GM18858 (cell line): ENCODE data around the gene MTRF1L.
"Not testable (repeated sequence)": the region's sequence is repeated elsewhere in the genome, so short reads cannot be mapped to it uniquely, and the experiment has no call there.

Experiments
- ATAC-seq: cut with Tn5 transposase; IDR thresholded peaks from one replicate; pipeline ENCODE4 v1.9.1; 2021; ENCODE audit not compliant: unreplicated experiment

Gene MTRF1L

GRCh38 chr6:153012856-153013255, 10.3 kb upstream of the MTRF1L start:
- no peak for ATAC-seq

- ATAC-seq: no peak
Measured at GRCh38 chr6:153003366-153003690, 819 bp upstream of the MTRF1L start.

DNA sequence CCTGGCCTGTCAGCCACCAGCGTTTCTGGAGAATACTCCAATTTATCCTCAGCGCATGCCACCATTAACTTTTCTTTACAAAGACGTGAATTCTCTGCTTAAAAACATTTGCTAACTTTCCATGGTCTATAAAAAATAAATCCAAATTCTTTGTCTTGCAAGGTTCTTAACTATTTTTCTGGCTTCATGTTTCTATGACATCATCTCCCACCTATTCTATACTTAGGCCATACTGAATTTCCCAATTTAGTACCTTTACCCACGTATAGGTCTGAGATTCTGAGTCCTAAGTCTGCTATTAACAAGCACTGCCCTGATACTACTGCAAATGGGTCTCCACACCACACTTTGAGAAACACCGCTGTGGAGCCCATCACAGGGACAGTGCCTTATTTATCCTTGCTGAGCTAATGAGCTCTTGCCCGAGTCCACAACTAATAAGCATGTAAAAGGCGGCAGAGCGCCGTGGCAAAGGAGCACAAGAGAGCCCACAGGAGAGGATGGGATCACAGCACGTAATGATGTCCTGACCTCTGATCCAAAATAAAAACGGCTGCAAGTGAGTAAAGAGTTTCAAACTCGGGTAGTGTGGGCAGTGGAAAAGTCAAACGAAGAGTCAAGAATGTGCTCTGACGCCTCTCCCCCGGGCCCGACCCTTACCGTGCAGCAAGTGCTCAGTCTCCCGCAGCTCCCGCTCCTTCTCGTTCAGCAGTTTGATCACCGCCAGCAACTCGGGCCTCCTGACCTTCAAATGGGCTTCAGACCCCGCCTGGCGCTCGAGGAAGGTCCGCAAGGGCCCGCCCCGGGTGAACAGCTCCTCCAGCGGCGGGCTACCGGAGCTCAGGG, 519 bp downstream of the MTRF1L start:
- no peak for ATAC-seq

DNA sequence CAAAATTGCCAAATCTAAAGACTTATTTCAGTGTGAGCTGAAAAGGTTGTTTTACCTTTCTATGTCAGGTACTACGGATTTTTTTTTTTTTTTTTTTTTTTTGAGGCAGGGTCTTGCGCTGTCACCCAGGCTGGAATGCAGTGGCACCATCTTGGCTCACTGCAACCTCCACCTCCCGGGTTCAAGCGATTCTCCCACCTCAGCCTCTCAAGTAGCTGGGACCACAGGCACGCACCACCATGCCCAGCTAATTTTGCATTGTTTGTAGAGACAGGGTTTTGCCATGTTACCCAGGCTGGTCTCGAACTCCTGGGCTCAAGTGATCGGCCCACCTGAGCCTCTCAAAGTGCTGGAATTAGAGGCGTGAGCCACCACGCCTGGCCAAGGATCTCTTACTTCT, 1.7 kb downstream of the MTRF1L start:
- not testable (repeated sequence) for ATAC-seq

DNA sequence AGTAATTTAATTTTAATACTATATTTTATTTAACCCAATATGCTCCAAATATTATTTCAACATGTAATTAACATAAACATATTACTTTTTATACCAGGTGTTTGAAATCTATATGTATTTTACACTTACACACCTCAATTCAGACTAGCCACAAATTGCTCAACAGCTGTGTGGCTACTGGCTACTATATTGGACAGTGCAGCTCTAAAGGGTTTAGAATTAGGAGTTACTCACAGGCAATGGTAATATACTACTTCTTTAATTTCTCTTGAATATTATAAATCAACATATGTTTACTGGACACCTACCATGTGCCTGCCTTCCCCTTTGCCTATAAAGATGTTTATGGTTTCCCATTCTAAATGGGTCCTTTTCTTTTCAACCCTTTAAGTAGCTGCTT, 2.3 kb downstream of the MTRF1L start:
- ATAC-seq: no peak

GRCh38 chr6:152999538-152999937, 3.0 kb downstream of the MTRF1L start:
- ATAC-seq: not testable (repeated sequence)

DNA sequence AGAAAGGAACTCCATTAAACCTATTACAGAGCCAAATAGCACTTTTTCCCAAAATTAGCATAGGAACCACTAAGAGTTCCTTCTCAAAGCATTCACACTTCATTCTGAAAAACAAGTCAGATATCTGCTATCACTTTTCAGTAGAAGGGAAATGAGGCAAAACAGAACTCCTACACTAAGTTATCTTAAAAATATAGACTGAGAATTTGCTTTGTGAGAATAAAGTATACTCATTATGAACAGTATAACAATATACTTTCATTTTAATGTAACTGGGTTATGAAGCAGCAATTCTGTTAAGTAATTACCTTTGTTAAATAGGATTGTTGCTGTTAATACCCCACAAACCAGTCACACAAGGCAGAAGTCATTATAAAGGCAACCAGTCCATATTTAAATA, 8.7 kb downstream of the MTRF1L start:
- ATAC-seq: no peak

DNA sequence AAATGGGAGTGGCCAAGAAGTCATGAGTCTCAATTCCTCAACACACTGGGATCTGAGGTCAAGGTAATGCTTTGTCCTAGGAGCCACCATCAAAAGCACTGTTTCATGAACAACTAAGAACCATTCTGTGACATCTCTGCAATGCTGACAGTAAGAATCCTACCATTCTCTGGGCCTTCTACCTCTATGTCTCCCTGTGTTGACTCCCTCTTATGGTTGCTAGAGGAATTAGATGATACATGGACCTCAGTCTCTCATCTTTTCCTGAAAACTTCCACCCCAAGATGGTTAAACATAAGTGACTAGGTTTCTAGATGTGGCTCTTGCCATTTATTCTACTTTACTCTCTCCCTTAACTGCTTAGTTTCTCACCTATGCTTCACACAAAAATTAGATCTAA, 9.1 kb downstream of the MTRF1L start:
- ATAC-seq: no peak

GRCh38 chr6:152986978-152987377, 15.5 kb downstream of the MTRF1L start:
- ATAC-seq: no peak

- not testable (repeated sequence) for ATAC-seq
Measured at GRCh38 chr6:152985300-152985699, 17.2 kb downstream of the MTRF1L start.

- ATAC-seq: peak; percentile 31
Measured at GRCh38 chr6:152984513-152984872, 18.0 kb downstream of the MTRF1L start.

DNA sequence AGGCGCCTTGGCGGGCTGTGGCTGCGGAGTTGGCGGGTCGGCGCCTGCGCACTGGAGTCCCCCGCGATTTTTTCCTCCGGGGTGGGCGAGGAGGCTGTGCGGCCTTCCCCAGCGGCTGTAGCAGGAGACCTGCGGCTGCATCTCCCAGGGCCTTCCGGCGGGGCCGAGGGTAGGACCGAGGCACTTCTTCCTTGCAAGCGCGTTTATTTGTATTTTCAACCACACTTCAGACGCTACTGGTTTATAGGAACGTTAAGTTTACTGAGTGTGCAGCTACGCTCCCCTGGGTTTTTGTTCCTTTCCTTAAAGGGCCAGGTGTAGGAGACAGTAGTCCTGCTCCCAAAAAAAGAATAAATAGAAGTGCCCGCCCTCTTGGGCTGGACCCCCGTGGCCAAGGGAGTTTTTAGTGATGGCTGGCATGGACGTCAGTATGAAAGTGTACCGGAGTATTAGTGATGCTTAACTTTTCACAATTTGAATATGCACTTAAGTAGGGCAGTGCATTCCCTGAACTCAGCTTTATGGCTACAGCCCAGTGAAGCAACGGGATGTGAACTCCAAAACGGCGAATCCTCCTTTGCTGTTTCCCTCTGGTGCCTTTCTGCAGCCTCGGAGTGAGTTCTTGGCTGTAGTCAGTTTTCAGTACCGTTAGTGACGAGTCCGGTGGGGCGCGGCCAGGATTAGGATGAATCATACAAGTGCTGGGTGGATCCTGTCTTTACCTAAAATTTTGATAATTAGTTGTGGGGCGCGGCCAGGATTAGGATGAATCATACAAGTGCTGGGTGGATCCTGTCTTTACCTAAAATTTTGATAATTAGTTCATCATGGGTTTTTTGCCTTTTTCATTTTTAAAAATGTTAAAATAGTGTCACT, 18.6 kb downstream of the MTRF1L start:
- peak; percentile 10 for ATAC-seq

DNA sequence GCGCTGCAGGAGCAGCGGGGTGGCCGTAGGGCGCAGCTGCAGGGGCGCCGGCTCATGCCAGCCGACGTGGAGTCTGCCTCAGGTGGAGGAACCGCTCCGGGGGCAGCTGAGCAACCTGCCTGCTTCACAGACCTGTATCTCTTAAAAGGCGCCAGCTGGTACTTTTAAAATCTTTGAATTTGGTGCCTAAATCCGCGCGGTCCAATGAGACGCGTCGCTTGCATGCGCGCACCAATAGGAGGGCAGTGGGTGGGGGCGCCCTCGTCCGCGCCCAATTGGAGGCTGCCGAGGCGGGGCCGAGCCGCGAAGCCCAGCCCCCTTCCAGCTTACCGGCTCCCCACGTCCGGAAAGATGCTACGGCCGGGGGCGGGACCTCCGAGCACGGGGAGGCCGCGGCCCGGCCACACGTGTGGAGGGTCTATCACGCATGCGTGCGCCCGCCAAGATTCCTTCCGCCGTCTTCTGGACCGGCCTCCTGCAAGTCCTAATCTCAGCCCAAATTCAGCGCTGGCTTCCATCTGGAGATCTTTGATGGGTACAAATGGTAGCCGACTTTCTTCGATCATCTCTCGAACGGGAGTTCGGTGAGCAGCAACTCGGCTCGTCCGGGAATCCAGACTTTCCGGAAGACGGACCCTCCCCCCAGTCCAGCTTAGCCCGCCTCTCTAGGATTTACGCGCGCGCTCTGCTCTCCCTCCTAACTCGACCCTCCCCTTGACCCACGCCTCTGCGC, 19.4 kb downstream of the MTRF1L start, which contains the start of gene FBXO5:
TSS of gene FBXO5 (minus strand) at position 138 of the 733 bp plus-strand sequence. CDS start at position 56, 82 bp downstream.
- ATAC-seq: peak; percentile 81

- ATAC-seq: no peak
Measured at GRCh38 chr6:152981989-152982903, 20.3 kb downstream of the MTRF1L start.

DNA sequence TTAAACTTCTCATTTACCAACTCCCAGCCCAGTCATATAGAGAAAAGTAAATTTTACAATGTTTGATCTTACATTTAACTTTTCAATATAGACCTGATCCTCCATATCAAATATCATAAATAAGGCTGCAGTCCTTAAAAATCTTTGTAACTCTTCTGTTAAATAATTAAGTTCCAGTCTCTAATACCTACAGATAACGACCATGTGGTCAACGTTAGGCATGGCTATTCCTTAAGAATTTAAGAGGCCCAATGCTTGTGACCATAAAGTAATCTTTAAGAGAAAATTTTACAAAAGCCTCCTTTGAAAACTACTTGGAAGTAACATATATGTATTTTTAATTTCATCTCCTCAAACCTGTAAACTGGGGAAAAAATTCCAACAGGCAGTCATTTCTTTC, 21.3 kb downstream of the MTRF1L start:
- no peak for ATAC-seq

- no peak for ATAC-seq
Measured at GRCh38 chr6:152980656-152981055, 21.9 kb downstream of the MTRF1L start.

DNA sequence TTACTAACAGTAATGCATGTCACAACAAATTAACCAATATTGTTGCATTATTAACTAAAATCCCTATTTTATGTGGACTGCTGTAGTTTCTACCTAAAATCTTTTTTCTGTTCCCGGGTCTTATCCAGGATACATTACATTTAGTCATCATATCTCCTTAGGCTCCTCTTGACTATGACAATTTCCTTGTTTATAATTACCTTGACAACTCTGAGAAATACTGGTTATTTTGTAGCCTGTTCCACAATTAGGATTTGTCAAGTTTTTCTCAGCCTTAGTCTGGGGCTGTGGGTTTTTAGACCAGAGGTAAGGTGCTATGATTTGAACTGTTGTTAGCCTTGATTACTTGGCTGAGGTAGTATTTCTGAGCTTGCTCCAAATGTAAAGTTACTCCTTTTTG, 23.4 kb downstream of the MTRF1L start:
- ATAC-seq: no peak

- ATAC-seq: no peak
Measured at GRCh38 chr6:152978058-152978457, 24.5 kb downstream of the MTRF1L start.

- no peak for ATAC-seq
Measured at GRCh38 chr6:152977556-152977955, 25.0 kb downstream of the MTRF1L start.

DNA sequence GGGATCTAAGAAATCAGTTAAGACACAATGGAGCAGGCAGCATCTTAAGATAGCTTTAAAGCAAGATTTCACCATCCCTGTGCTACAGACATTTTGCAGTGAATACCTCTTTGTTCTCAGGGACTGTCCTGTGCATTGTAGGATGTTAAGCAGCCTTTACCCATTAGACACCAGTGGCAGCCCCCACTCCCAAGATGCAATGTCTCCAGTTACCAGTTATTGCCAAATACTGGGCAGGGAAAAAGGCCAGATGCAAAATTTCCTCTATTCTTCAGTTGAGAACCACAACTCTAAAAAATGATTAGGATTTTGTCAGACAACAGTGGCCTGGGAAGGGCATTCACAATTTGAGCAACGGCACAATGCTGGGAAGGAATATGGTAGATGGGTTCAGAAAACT, 25.8 kb downstream of the MTRF1L start:
- ATAC-seq: no peak
